ENCODE data around the gene ALPK3. TPM values are rescaled to one million over a fixed set of nuclear protein-coding genes. Genes with fewer than 3 reads are reported as not detected.
"Not testable (repeated sequence)": the region's sequence is repeated elsewhere in the genome, so short reads cannot be mapped to it uniquely, and the experiment has no call there.

ALPK3 gene
- total and polyA plus RNA-seq, 2 experiments from 2014 or later: 3.7 to 29.7 TPM

GRCh38 chr15:84844964-84845363 is 27.8 kb downstream of the ALPK3 start (continued):
- TF ChIP-seq JUNB (IDR thresholded peaks at IDR 0.05; ENCODE audit: unreplicated experiment) (no peak), ZNF114 (CRISPR knock-in tag; IDR thresholded peaks at IDR 0.05) (no peak), STAT1 (IDR thresholded peaks at IDR 0.05; ENCODE audit: unreplicated experiment) (no peak), REST (IDR thresholded peaks at IDR 0.05; ENCODE audit: unreplicated experiment) (no peak), EZH2phosphoT487 (IDR thresholded peaks at IDR 0.05; ENCODE audit: unreplicated experiment) (no peak), ZNF331 (CRISPR knock-in tag; IDR thresholded peaks at IDR 0.05; ENCODE audit: low read depth) (no peak)
- TF ChIP-seq, protein P1, sequence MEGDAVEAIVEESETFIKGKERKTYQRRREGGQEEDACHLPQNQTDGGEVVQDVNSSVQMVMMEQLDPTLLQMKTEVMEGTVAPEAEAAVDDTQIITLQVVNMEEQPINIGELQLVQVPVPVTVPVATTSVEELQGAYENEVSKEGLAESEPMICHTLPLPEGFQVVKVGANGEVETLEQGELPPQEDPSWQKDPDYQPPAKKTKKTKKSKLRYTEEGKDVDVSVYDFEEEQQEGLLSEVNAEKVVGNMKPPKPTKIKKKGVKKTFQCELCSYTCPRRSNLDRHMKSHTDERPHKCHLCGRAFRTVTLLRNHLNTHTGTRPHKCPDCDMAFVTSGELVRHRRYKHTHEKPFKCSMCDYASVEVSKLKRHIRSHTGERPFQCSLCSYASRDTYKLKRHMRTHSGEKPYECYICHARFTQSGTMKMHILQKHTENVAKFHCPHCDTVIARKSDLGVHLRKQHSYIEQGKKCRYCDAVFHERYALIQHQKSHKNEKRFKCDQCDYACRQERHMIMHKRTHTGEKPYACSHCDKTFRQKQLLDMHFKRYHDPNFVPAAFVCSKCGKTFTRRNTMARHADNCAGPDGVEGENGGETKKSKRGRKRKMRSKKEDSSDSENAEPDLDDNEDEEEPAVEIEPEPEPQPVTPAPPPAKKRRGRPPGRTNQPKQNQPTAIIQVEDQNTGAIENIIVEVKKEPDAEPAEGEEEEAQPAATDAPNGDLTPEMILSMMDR (conservative IDR thresholded peaks at IDR 0.05; ENCODE audit: low read depth in 2 of 2): no peak

- not testable (repeated sequence) for H3K27ac Mint-ChIP-seq; H3K36me3 ChIP-seq (ENCODE audit: insufficient read depth); H4K20me1 ChIP-seq (replicated peaks; ENCODE audit: insufficient read depth); H3K4me2 ChIP-seq; H3K4me1 Mint-ChIP-seq; H3F3A ChIP-seq (replicated peaks; ENCODE audit: low read depth); H3K79me2 ChIP-seq (replicated peaks; ENCODE audit: insufficient read depth); H3K9me2 ChIP-seq (ENCODE audit: insufficient read depth); H2AFZ ChIP-seq; H3K27ac ChIP-seq (ENCODE audit: low read depth); H3K4me3 Mint-ChIP-seq; H3K4me1 ChIP-seq (ENCODE audit: insufficient read depth); H3K27me3 ChIP-seq (ENCODE audit: insufficient read depth); H3K4me3 ChIP-seq
- H3K36me3 Mint-ChIP-seq (ENCODE audit: low read depth): peaks cover 19% of the 10 kb centered on the region
- TF ChIP-seq, protein P1 (conservative IDR thresholded peaks at IDR 0.05; ENCODE audit: low read depth in 2 of 2): peak; percentile 83 to 87
- H3K9me3 Mint-ChIP-seq: peaks cover 15% of the 10 kb centered on the region
- peaks cover 14% of the 10 kb centered on the region for H3K27me3 Mint-ChIP-seq (ENCODE audit: insufficient read depth, low read depth, poor library complexity)
- DNase-seq (ENCODE audit: low spot score) (peak; percentile 83), ATAC-seq (peak; percentile 85)
Measured at GRCh38 chr15:84845631-84846030, 28.5 kb downstream of the ALPK3 start.

Data from GM23338 (cell line).